ENCODE data around the gene MGAT2.
"Not testable (repeated sequence)": the region's sequence is repeated elsewhere in the genome, so short reads cannot be mapped to it uniquely, and the experiment has no call there.

The MGAT2 gene

GRCh38 chr14:49654511-49654910, 33.9 kb downstream of the MGAT2 start:
- no peak for DNase-seq (ENCODE audit: low read depth, low spot score)

GRCh38 chr14:49657500-49657899, 36.9 kb downstream of the MGAT2 start:
- not testable (repeated sequence) for DNase-seq (ENCODE audit: low read depth, low spot score)

- no peak for DNase-seq (ENCODE audit: low read depth, low spot score)
These were observed 39.2 kb downstream of the MGAT2 start for GRCh38 chr14:49659526-49660455.

GRCh38 chr14:49670475-49670874, 49.9 kb downstream of the MGAT2 start:
- DNase-seq (ENCODE audit: low read depth, low spot score) = no peak
